K562 (cell line): ENCODE results near the gene GSTO2. TPM values are rescaled to one million over a fixed set of nuclear protein-coding genes. Genes with fewer than 3 reads are reported as not detected.

Experiments used
- ATF7 ChIP-seq: fragments of 450-650 bp; IDR thresholded peaks from 2 replicates; pipeline ENCODE4 v1.7.1; 2014; ENCODE audit warnings: mild to moderate bottlenecking, moderate library complexity
- BCOR ChIP-seq: fragments of 450-650 bp; IDR thresholded peaks from 2 replicates; pipeline ENCODE4 v1.6.1; 2016
- E2F1 ChIP-seq: sonication (generic); formaldehyde crosslinking; IDR thresholded peaks from 2 replicates; pipeline ENCODE4 v1.8.1; 2023; ENCODE audit warnings: mild to moderate bottlenecking, missing genetic modification reagents, moderate library complexity
- GABPB1 ChIP-seq: sonication (generic); formaldehyde crosslinking; IDR thresholded peaks from 2 replicates; pipeline ENCODE4 v1.8.0; 2022; ENCODE audit warnings: mild to moderate bottlenecking, missing genetic modification reagents
- MCM3 ChIP-seq: fragments of 450-650 bp; IDR thresholded peaks from 2 replicates; pipeline ENCODE4 v1.6.1; 2016
- MED1 ChIP-seq: sonication (generic); formaldehyde crosslinking; IDR thresholded peaks from 2 replicates; pipeline ENCODE4 v1.8.1; 2023; ENCODE audit warnings: missing genetic modification reagents, borderline replicate concordance
- MTA3 ChIP-seq: fragments of 450-650 bp; formaldehyde crosslinking; IDR thresholded peaks from 2 replicates; pipeline ENCODE4 v1.6.1; 2017; ENCODE audit warnings: mild to moderate bottlenecking, borderline replicate concordance
- NFE2 ChIP-seq: IDR thresholded peaks from 2 replicates; pipeline ENCODE4 v1.6.1; 2014; ENCODE audit warnings: antibody characterized with exemption, low read depth
- NR2C1 ChIP-seq, 2 experiments: fragments of 450-650 bp; IDR thresholded peaks; 2 replicates each; pipeline ENCODE4 v1.6.1; 2017; ENCODE audit warnings: mild to moderate bottlenecking in 2 of 2, antibody characterized with exemption in 1 of 2, inconsistent platforms in 1 of 2, missing compliant biosample characterization in 1 of 2, missing genetic modification characterization in 1 of 2
- POLR2B ChIP-seq: fragments of 450-650 bp; IDR thresholded peaks from 2 replicates; pipeline ENCODE4 v1.6.1; 2018; ENCODE audit warnings: low read depth; ENCODE audit not compliant: partially characterized antibody
- PRMT5 ChIP-seq: sonication (generic); formaldehyde crosslinking; IDR thresholded peaks from 2 replicates; pipeline ENCODE4 v1.5.0; 2020; ENCODE audit warnings: missing genetic modification reagents
- SPI1 ChIP-seq: IDR thresholded peaks from 2 replicates; pipeline ENCODE4 v1.6.1; 2011; ENCODE audit warnings: low read depth, low read length, control low read depth, borderline replicate concordance
- TRIM28 ChIP-seq: fragments of 450-650 bp; IDR thresholded peaks from 2 replicates; pipeline ENCODE4 v1.6.1; 2017
- ZBTB12 ChIP-seq: fragments of 250-450 bp; sonication (Bioruptor Pico); IDR thresholded peaks from 2 replicates; pipeline ENCODE4 v1.4.0; 2020
- ZBTB2 ChIP-seq: fragments of 450-650 bp; IDR thresholded peaks from 2 replicates; pipeline ENCODE4 v1.6.1; 2016; ENCODE audit warnings: antibody characterized with exemption
- ZNF518B ChIP-seq: fragments of 250-450 bp; sonication (Bioruptor Pico); IDR thresholded peaks from 2 replicates; pipeline ENCODE4 v1.5.0; 2021; ENCODE audit warnings: mild to moderate bottlenecking, moderate library complexity
- polyA plus RNA-seq, 8 experiments: library from polyadenylated mRNA; depleted of rRNA in 4 of 8; stranded (reverse) in 5 of 8; unstranded in 3 of 8; fragments of >200 nt; fragmentation: Nextera tagmentation in 2 of 8; fragmentation: Illumina TruSeq in 1 of 8; extraction: Ambion mirVana in 2 of 8; extraction: Trizol in 1 of 8; gene quantifications; 2 replicates each; pipeline versions ENCODE4 v1.2.1 to v1.2.3, GENCODE V29; 2011 to 2014; ENCODE audit warnings: inconsistent platforms in 1 of 8, missing spikeins in 1 of 8
- total RNA-seq, 7 experiments: library from RNA; depleted of rRNA in 6 of 7; stranded (reverse); fragments of >200 nt in 6 of 7; fragmentation: Illumina TruSeq in 2 of 7; extraction: Trizol in 2 of 7; gene quantifications; 2 replicates each; pipeline versions ENCODE4 v1.2.1 to v1.2.3, GENCODE V29; 2011 to 2021; ENCODE audit warnings: low replicate concordance in 1 of 7

GSTO2 gene
- total and polyA plus RNA-seq, 9 of the 15 experiments (the other 6 are each of a cell fraction or from before 2014, with no cell fraction given), result 0.18 to 1.8 (median 0.90) TPM

- TF ChIP-seq ZBTB2 (no peak), BCOR (peak; percentile 23; the same call in 1 of the 2 replicates), PRMT5 (CRISPR knock-in tag) (no peak), GABPB1 (no peak), E2F1 (CRISPR knock-in tag) (no peak), MCM3 (no peak), POLR2B (peak; percentile 15), MTA3 (no peak), TRIM28 (no peak), SPI1 (no peak), NFE2 (peak; percentile 21; the same call in 1 of the 2 replicates), ZBTB12 (CRISPR knock-in tag) (no peak), ZNF518B (CRISPR knock-in tag) (no peak), ATF7 (peak; percentile 60; the same call in 1 of the 2 replicates), MED1 (CRISPR knock-in tag) (no peak), NR2C1 (IDR thresholded peaks at IDR 0.05) (0 out of 2 replicates have a peak, but pooled peaks have one; percentile 17), NR2C1 (tag; IDR thresholded peaks at IDR 0.05) (no peak)
Observed at GRCh38 chr10:104349623-104350126, 80.7 kb downstream of the GSTO2 start (continued).
